NB4 (cell line): Measurements from ENCODE around the gene SULF2.

Source experiments
- DNase-seq: peaks from one replicate; pipeline ENCODE4 v3.0.0; 2010; ENCODE audit warnings: low read depth
- H3K4me3 ChIP-seq: one replicate; pipeline ENCODE4 v1.5.1; 2011; ENCODE audit warnings: mild to moderate bottlenecking, low read depth, low read length, moderate library complexity
- MYC ChIP-seq: IDR thresholded peaks from 2 replicates; pipeline ENCODE4 v1.6.1; 2011; ENCODE audit warnings: low read depth, low read length
- POLR2A ChIP-seq: IDR thresholded peaks from 2 replicates; pipeline ENCODE4 v1.6.1; 2011; ENCODE audit warnings: mild to moderate bottlenecking; ENCODE audit not compliant: insufficient read length; ENCODE audit errors: extremely low read depth
- TF ChIP-seq, protein P1 (sequence below): IDR thresholded peaks from 2 replicates; pipeline ENCODE4 v1.6.1; 2011; ENCODE audit warnings: low read depth, low read length
- TF ChIP-seq, protein P2 (sequence below): IDR thresholded peaks from one replicate; pipeline ENCODE4 v1.5.1; 2012; ENCODE audit warnings: low read depth, low read length

SULF2 gene

DNA sequence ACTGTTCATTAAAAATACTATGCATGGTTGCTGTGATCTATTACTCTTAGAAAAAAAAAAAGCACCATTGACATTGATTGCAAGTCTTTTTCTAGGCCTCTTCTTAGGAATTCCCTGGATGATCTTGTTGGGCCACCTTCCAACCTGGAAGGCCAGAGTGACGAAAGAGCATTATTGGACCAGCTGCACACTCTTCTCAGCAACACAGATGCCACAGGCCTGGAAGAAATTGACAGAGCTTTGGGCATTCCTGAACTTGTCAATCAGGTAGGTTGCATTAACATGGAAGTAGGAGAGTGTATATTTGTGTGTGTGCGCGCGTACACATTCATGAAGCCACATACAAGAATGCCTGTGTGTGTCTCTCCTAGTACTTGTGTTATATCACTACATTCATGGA, 143.2 kb downstream of the SULF2 start:
- H3K4me3 ChIP-seq: no peak overlapping the region
- TF ChIP-seq POLR2A (no peak), MYC (no peak)
- TF ChIP-seq, protein P1, sequence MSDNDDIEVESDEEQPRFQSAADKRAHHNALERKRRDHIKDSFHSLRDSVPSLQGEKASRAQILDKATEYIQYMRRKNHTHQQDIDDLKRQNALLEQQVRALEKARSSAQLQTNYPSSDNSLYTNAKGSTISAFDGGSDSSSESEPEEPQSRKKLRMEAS: no peak
- TF ChIP-seq, protein P2, sequence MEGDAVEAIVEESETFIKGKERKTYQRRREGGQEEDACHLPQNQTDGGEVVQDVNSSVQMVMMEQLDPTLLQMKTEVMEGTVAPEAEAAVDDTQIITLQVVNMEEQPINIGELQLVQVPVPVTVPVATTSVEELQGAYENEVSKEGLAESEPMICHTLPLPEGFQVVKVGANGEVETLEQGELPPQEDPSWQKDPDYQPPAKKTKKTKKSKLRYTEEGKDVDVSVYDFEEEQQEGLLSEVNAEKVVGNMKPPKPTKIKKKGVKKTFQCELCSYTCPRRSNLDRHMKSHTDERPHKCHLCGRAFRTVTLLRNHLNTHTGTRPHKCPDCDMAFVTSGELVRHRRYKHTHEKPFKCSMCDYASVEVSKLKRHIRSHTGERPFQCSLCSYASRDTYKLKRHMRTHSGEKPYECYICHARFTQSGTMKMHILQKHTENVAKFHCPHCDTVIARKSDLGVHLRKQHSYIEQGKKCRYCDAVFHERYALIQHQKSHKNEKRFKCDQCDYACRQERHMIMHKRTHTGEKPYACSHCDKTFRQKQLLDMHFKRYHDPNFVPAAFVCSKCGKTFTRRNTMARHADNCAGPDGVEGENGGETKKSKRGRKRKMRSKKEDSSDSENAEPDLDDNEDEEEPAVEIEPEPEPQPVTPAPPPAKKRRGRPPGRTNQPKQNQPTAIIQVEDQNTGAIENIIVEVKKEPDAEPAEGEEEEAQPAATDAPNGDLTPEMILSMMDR: no peak
- no peak for DNase-seq

DNA sequence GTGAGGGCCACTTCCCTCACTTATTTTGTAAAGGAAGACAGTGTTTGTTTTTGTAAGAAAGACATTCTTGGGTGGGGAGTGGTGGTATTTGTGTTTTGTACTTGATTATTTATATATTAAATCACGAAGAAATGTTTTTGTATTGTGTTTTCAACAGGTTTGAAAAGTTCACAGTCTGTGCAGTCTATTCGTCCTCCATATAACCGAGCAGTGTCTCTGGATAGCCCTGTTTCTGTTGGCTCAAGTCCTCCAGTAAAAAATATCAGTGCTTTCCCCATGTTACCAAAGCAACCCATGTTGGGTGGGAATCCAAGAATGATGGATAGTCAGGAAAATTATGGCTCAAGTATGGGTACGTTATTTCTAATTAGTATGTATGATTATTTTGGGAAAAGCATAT, 146.4 kb downstream of the SULF2 start:
- no peak for DNase-seq
- TF ChIP-seq MYC (no peak), POLR2A (no peak)
- TF ChIP-seq, protein P1: no peak
- TF ChIP-seq, protein P2: no peak
- no peak overlapping the region for H3K4me3 ChIP-seq

DNA sequence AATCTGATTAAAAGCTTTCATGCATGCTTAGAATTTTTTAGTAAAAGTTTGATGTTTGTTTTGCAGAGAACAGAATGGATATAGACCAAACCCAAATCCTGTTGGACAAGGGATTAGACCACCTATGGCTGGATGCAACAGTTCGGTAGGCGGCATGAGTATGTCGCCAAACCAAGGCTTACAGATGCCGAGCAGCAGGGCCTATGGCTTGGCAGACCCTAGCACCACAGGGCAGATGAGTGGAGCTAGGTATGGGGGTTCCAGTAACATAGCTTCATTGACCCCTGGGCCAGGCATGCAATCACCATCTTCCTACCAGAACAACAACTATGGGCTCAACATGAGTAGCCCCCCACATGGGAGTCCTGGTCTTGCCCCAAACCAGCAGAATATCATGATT, 150.0 kb downstream of the SULF2 start:
- no peak for DNase-seq
- no peak overlapping the region for H3K4me3 ChIP-seq
- TF ChIP-seq POLR2A (no peak), MYC (no peak)
- TF ChIP-seq, protein P2: no peak
- TF ChIP-seq, protein P1: no peak

DNA sequence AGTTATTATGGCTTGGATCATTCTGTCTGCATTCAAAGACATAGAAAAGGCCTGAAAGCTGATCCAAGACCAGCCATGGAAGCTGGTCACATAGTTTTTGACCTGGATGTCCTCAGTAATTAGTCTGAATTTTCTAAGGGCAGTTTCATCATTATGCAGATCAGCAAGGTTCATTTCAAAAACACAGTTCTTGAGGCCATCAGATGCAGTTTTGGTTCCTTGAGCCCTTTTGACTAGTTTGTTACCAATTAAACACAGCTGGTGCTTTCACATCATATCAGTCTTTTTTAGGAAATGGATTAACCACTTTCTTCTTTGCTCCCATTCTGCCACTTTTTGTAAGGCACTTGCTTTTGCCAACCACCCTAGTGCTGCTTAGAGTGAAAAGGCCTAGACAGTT, 154.2 kb downstream of the SULF2 start:
- TF ChIP-seq, protein P1: no peak
- no peak for TF ChIP-seq MYC
- TF ChIP-seq, protein P2: no peak
- H3K4me3 ChIP-seq: no peak overlapping the region
- DNase-seq: no peak

DNA sequence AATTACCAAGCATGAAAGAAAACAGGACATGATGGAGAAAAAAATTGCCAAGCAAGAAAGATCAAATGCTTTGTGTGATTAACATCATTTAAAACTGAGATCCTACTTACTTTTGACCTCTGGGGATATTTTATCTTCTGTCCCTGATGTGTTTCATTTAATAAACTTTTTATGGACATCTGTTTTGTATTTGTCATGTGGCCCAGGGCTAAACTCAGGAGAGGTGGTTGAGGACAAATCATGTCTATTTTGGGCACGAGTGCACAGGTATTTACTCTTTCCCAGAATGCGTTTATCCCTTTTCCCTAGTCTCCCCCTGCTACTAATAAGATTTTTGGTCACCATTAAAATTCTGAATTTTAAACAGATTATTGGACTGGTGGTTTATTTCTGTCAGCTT, 155.4 kb downstream of the SULF2 start:
- no peak for DNase-seq
- TF ChIP-seq, protein P2: no peak
- no peak for TF ChIP-seq POLR2A
- TF ChIP-seq, protein P1: no peak
- no peak for TF ChIP-seq MYC
- H3K4me3 ChIP-seq: no peak overlapping the region

DNA sequence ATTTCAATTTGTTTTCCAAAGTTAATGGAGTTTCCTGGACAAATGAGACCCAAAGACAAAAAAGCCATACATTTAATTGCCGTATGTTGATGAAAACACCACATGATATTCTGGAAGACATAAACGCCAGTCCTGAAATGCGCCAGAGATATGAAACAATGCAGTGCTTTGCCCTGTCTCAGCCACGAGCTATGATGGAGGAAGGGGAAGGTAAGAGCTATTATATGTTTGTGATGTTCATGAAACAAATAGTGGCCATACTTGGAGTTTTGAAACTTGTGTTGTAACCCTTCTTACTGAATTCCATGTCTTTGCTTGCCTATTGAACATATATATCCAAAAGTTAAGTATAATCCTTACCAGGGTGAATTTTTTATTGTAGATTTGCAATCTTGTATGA, 157.7 kb downstream of the SULF2 start:
- TF ChIP-seq, protein P2: no peak
- TF ChIP-seq POLR2A: no peak
- TF ChIP-seq, protein P1: no peak
- DNase-seq: no peak
- H3K4me3 ChIP-seq: no peak overlapping the region
